ENCODE results near the gene RASAL2.
"Not testable (repeated sequence)": the region's sequence is repeated elsewhere in the genome, so short reads cannot be mapped to it uniquely, and the experiment has no call there.

DNA sequence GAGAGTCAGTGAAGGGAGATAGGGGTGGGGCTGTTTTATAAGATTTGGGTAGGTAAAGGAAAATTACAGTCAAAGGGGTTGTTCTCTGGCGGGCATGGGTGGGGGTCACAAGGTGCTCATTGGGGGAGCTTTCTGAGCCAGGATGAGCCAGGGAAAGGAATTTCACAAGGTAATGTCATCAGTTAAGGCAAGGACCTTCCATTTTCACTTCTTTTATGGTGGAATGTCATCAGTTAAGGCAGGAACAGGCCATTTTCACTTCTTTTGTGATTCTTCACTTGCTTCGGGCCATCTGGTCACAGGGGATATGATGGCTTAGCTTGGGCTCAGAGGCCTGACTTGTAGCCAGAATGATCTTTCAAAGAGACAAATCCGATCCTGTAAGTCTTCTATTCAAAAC, 159.7 kb downstream of the RASAL2 start:
- TF ChIP-seq, protein P1, sequence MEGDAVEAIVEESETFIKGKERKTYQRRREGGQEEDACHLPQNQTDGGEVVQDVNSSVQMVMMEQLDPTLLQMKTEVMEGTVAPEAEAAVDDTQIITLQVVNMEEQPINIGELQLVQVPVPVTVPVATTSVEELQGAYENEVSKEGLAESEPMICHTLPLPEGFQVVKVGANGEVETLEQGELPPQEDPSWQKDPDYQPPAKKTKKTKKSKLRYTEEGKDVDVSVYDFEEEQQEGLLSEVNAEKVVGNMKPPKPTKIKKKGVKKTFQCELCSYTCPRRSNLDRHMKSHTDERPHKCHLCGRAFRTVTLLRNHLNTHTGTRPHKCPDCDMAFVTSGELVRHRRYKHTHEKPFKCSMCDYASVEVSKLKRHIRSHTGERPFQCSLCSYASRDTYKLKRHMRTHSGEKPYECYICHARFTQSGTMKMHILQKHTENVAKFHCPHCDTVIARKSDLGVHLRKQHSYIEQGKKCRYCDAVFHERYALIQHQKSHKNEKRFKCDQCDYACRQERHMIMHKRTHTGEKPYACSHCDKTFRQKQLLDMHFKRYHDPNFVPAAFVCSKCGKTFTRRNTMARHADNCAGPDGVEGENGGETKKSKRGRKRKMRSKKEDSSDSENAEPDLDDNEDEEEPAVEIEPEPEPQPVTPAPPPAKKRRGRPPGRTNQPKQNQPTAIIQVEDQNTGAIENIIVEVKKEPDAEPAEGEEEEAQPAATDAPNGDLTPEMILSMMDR (IDR thresholded peaks at IDR 0.05 in 8 of 11, conservative IDR thresholded peaks at IDR 0.05 in 3 of 11) = not testable (repeated sequence)
- TF ChIP-seq POLR2A, POLR2AphosphoS5 (IDR thresholded peaks at IDR 0.05): not testable (repeated sequence)

All from spleen (tissue), 7 donors.